ENCODE data around the gene CR2.
A peak's percentile ranks its signal among the peaks of the same experiment; 100 is the strongest.

CR2 gene

GRCh38 chr1:207454046-207454964 lies at the start of gene CR2:
TSS of gene CR2 (plus strand) at chr1:207454328. CDS start at chr1:207454419, 91 bp downstream.
- H3K4me1 Mint-ChIP-seq, result peaks cover 0 to 7% of the 10 kb centered on the region in 2 donors
- no peaks in the 10 kb centered on the region for H3K9me3 Mint-ChIP-seq
- H3K27ac Mint-ChIP-seq, result peak within 1 kb of the TSS; percentile 65
- no peaks in the 10 kb centered on the region for H3K27me3 Mint-ChIP-seq
- peak; percentile 93 to 95 for ATAC-seq (replicated peaks)
- no peaks in the 10 kb centered on the region for H3K36me3 Mint-ChIP-seq
- peak; percentile 59 for DNase-seq
- H3K4me3 Mint-ChIP-seq, result peak within 1 kb of the TSS; percentile 83 to 84

GRCh38 chr1:207404849-207405525 lies 49.1 kb upstream of the CR2 start:
- H3K9me3 Mint-ChIP-seq, result no peaks in the 10 kb centered on the region
- no peak for DNase-seq

GRCh38 chr1:207405814-207406213 lies 48.3 kb upstream of the CR2 start:
- H3K27me3 Mint-ChIP-seq, result no peaks in the 10 kb centered on the region
- H3K27ac Mint-ChIP-seq, result no peak overlapping the region
- peaks cover 0 to 2% of the 10 kb centered on the region in 2 donors for H3K36me3 Mint-ChIP-seq
- peaks cover 15 to 24% of the 10 kb centered on the region in 2 donors for H3K4me1 Mint-ChIP-seq
- no peak for DNase-seq
- no peak for ATAC-seq (replicated peaks)
- H3K9me3 Mint-ChIP-seq, result no peaks in the 10 kb centered on the region
- no peak overlapping the region for H3K4me3 Mint-ChIP-seq

More at GRCh38 chr1:207404849-207405525, 49.1 kb upstream of the CR2 start:
- H3K27ac Mint-ChIP-seq, result no peak overlapping the region
- peaks cover 14 to 22% of the 10 kb centered on the region in 2 donors for H3K4me1 Mint-ChIP-seq
- H3K36me3 Mint-ChIP-seq, result peaks cover 0 to 4% of the 10 kb centered on the region in 2 donors
- ATAC-seq (replicated peaks), result peak; percentile 86 to 90
- no peaks in the 10 kb centered on the region for H3K27me3 Mint-ChIP-seq
- no peak overlapping the region for H3K4me3 Mint-ChIP-seq

- Mint-ChIP-seq H3K4me3 (no peak overlapping the region), H3K9me3 (peaks cover 0 to 2% of the 10 kb centered on the region in 2 donors), H3K36me3 (no peaks in the 10 kb centered on the region), H3K27ac (no peak overlapping the region), H3K27me3 (no peaks in the 10 kb centered on the region), H3K4me1 (peaks cover 27 to 40% of the 10 kb centered on the region in 2 donors)
- ATAC-seq (replicated peaks) (peak; percentile 57 to 61), DNase-seq (no peak)
Observed at GRCh38 chr1:207407655-207408260, 46.4 kb upstream of the CR2 start.

- ATAC-seq (replicated peaks) (peak; percentile 39 to 55), DNase-seq (peak; percentile 35)
- peaks cover 0 to 4% of the 10 kb centered on the region in 2 donors for H3K9me3 Mint-ChIP-seq
- H3K4me1 Mint-ChIP-seq, result peaks cover 43 to 76% of the 10 kb centered on the region in 2 donors
- peak overlapping the region; percentile 5 to 49 for H3K4me3 Mint-ChIP-seq
- no peaks in the 10 kb centered on the region for H3K27me3 Mint-ChIP-seq
- H3K27ac Mint-ChIP-seq, result peak overlapping the region; percentile 90
- H3K36me3 Mint-ChIP-seq, result no peaks in the 10 kb centered on the region
Observed at GRCh38 chr1:207412845-207413244, 41.3 kb upstream of the CR2 start.

- H3K36me3 Mint-ChIP-seq, result no peaks in the 10 kb centered on the region
- peak; percentile 77 to 85 for ATAC-seq (replicated peaks)
- peak overlapping the region; percentile 7 to 26 for H3K4me3 Mint-ChIP-seq
- H3K27ac Mint-ChIP-seq, result peak overlapping the region; percentile 83
- peak; percentile 67 for DNase-seq
- peaks cover 47 to 82% of the 10 kb centered on the region in 2 donors for H3K4me1 Mint-ChIP-seq
- H3K9me3 Mint-ChIP-seq, result peaks cover 0 to 7% of the 10 kb centered on the region in 2 donors
- H3K27me3 Mint-ChIP-seq, result no peaks in the 10 kb centered on the region
Observed at GRCh38 chr1:207414606-207415108, 39.5 kb upstream of the CR2 start.

- peaks cover 5 to 11% of the 10 kb centered on the region in 2 donors for H3K9me3 Mint-ChIP-seq
- H3K4me3 Mint-ChIP-seq, result no peak overlapping the region
- no peak for DNase-seq
- H3K27ac Mint-ChIP-seq, result no peak overlapping the region
- H3K4me1 Mint-ChIP-seq, result peaks cover 47 to 75% of the 10 kb centered on the region in 2 donors
- no peak for ATAC-seq (replicated peaks)
- H3K36me3 Mint-ChIP-seq, result peaks cover 5% of the 10 kb centered on the region in 2 donors
- H3K27me3 Mint-ChIP-seq, result no peaks in the 10 kb centered on the region
Observed at GRCh38 chr1:207417076-207417475, 37.1 kb upstream of the CR2 start.

GRCh38 chr1:207418351-207418750 lies 35.8 kb upstream of the CR2 start:
- H3K9me3 Mint-ChIP-seq, result peaks cover 5 to 8% of the 10 kb centered on the region in 2 donors

GRCh38 chr1:207420109-207420508 lies 34.0 kb upstream of the CR2 start:
- Mint-ChIP-seq H3K4me1 (peaks cover 38 to 72% of the 10 kb centered on the region in 2 donors), H3K4me3 (no peak overlapping the region), H3K36me3 (peaks cover 5% of the 10 kb centered on the region in 2 donors), H3K27me3 (no peaks in the 10 kb centered on the region), H3K9me3 (peaks cover 5 to 8% of the 10 kb centered on the region in 2 donors), H3K27ac (no peak overlapping the region)
- DNase-seq (no peak), ATAC-seq (replicated peaks) (no peak)

More at GRCh38 chr1:207418351-207418750, 35.8 kb upstream of the CR2 start:
- DNase-seq, result no peak
- Mint-ChIP-seq H3K27me3 (no peaks in the 10 kb centered on the region), H3K4me1 (peaks cover 41 to 74% of the 10 kb centered on the region in 2 donors), H3K4me3 (peak overlapping the region; percentile 3 to 47), H3K27ac (peak overlapping the region; percentile 83), H3K36me3 (peaks cover 5% of the 10 kb centered on the region in 2 donors)
- ATAC-seq (replicated peaks), result peak; percentile 77 to 80

DNA sequence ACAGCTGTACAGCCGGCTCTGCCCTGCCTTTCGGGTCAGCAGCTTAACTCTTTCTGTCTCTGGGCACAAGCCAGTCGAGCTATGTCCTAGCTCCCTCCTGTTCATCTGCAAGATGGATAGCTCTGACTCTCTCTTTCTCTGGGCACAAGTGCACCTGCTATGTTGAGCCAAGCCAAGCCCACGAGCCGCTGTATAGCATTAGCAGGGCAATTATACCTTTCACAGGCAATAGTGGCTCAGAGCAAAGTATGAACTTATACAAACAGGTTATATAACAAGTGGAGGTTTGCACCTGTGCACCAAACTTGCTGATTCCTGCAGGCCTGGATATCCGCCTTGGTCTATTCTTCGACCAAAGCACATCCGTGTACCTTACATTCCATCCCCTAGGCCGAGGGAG lies 33.0 kb upstream of the CR2 start:
- Mint-ChIP-seq H3K4me1 (peaks cover 42 to 73% of the 10 kb centered on the region in 2 donors), H3K27ac (no peak overlapping the region), H3K36me3 (peaks cover 5% of the 10 kb centered on the region in 2 donors), H3K4me3 (no peak overlapping the region), H3K9me3 (peaks cover 5 to 8% of the 10 kb centered on the region in 2 donors), H3K27me3 (no peaks in the 10 kb centered on the region)
- no peak for DNase-seq
- no peak for ATAC-seq (replicated peaks)

- peaks cover 9 to 11% of the 10 kb centered on the region in 2 donors for H3K36me3 Mint-ChIP-seq
Observed at GRCh38 chr1:207423560-207424292, 30.4 kb upstream of the CR2 start.

GRCh38 chr1:207424570-207425131 lies 29.5 kb upstream of the CR2 start:
- no peak overlapping the region for H3K27ac Mint-ChIP-seq
- peak overlapping the region; percentile 36 to 37 for H3K4me3 Mint-ChIP-seq
- no peaks in the 10 kb centered on the region for H3K27me3 Mint-ChIP-seq
- peaks cover 7 to 9% of the 10 kb centered on the region in 2 donors for H3K9me3 Mint-ChIP-seq
- DNase-seq (peak; percentile 63), ATAC-seq (replicated peaks) (peak; percentile 87 to 89)
- peaks cover 9 to 11% of the 10 kb centered on the region in 2 donors for H3K36me3 Mint-ChIP-seq
- H3K4me1 Mint-ChIP-seq, result peaks cover 50 to 64% of the 10 kb centered on the region in 2 donors

More at GRCh38 chr1:207423560-207424292, 30.4 kb upstream of the CR2 start:
- Mint-ChIP-seq H3K27ac (no peak overlapping the region), H3K4me1 (peaks cover 51 to 64% of the 10 kb centered on the region in 2 donors), H3K4me3 (no peak overlapping the region), H3K27me3 (no peaks in the 10 kb centered on the region), H3K9me3 (peaks cover 9% of the 10 kb centered on the region in 2 donors)
- DNase-seq, result no peak
- no peak for ATAC-seq (replicated peaks)

Measured in stimulated activated naive B cell treated with anti-CD40 and anti-IgM and Interleukin-4, amounts not matched to agents 10 μg/mL and 1 μg/mL and 100 μg/mL, for 72 hours (primary cell).